Measurements from ENCODE around the gene IL10.
A peak's percentile ranks its signal among the peaks of the same experiment; 100 is the strongest.

The IL10 gene

GRCh38 chr1:206772243-206772937 is at the start of gene IL10:
TSS of gene IL10 (minus strand) at chr1:206772494. CDS start at chr1:206772435, 59 bp downstream.
- no peak for DNase-seq

DNA sequence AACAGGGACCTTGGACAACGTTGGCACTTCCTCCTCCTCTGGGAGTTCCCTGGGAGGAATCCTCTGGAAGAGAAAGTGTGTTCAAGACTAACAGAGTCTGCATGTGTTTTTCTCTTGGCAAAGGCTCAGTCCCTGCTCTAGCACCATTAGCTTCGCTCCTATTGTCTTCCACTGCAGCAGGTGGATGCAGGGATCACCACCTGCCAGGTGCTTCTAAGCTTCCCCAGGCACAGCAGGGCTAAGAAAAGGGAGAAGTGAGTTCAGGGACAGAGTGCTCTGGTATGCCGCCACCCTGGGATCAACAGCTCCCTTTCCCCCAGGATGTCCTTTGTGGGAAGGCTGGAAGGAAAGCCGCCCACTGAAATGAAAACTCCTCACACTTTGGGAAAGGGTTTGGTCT is 49.2 kb upstream of the IL10 start:
- DNase-seq, result no peak

DNA sequence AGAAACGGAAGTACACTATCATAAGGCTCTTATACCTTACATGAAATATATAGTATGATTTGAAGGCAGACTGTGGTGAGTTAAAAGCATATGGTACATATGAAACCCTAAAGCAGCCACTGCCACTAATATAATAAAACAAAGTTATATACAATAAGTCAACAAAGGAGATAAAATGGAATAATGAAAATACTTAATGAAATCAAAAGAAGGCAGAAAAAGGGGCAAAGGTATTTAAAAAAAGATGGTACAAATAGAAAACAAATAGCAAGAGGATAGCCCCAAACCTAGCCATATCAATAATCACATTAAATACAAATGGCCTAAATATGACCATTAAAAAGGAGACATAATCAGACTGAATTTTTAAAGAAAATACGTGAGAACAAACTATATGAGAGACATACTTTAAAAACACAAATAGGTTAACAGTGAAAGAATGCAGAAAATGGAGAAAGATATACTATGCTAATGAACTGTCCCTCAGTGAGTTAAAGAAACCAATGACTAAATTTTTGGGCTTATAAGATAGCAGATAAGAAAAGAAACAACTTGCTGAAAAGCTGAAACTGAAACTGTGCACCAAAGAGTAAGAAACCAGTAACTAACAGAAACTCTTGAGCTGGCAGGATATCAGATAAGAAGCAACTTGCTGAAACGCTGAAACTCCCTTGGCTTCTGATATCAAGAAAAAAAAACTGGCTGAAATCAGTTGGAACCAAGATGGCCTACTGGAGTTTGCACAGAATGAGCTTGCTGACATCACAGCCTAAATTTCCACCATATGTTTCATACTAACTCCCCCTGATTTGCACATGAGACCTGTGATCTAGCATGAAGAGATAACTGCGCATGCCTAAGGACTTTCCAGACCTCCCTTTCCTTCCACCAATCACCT is 44.3 kb upstream of the IL10 start:
- DNase-seq, result no peak

DNA sequence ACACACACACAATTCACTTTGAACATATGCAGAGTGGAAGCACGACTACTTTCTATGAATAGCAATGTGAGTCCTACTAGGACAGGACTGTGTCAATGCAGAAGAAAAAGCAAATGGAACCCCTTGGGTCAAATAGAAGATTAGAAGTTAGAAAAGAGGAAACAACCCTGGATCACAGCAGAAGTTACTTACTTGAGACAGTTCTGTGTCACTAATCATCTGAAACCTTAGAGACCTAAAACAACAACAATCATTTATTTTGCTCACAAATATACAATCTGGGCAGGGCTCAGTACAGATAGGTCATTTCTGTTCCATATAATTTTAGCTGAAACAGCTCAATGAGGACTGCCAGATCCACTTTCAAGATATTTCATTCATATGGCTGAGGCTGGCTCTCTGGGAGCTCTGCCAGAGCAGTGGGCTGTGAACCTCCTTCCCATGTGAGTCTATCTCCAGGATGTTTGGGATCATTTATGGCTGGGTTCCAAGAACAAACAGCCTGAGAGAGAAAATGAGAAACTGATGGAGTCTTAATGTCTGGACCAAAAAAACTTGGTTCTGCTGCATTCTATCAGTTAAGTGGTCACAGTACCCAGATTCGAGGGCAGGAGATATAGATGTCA is 42.5 kb upstream of the IL10 start:
- no peak for DNase-seq

DNA sequence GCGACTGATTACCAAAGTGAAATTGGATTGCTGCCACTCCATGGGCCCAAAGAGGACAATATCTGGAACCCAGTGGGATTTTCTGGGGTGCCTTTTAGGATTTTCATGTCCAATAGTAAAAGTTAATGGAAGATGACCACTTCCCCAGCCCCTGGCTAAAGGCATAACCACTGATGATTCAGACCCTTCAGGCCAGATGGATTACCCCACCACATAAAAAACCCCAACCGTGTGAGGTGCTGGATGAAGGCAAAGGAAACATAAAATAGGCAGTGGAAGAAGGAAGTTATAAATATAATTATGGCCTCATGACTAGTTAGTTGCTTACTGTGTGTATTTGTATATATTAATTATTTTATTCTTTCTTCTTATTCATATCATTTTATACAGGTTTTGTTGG is 40.2 kb upstream of the IL10 start:
- DNase-seq, result no peak

DNA sequence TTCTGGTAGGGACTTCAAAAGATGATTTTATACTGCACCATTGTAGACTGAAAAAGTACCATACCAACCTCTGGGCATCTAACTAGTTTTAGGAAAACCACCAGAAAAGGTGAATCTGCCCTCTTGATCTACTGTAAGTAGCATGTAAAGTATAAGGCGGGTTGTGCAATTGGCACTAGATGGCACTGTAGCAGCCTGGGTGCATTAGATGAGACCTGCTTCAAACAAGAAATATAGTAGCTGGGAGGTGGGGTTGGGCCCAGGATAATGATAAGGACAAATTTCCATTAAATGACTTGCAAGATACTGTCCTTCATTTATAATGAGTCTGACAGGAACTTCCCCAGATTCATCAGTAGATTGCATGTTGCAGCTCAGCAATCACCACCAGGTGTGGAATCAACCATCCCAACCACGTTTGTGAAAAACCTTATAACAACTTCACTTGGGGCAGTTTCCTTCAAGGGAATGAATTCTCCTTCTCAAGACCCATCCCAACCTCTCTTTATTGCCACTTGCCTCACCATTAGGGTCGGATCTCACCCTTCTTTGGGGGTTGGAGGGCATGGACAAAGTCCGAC is 37.3 kb upstream of the IL10 start:
- peak; percentile 19 for DNase-seq

DNA sequence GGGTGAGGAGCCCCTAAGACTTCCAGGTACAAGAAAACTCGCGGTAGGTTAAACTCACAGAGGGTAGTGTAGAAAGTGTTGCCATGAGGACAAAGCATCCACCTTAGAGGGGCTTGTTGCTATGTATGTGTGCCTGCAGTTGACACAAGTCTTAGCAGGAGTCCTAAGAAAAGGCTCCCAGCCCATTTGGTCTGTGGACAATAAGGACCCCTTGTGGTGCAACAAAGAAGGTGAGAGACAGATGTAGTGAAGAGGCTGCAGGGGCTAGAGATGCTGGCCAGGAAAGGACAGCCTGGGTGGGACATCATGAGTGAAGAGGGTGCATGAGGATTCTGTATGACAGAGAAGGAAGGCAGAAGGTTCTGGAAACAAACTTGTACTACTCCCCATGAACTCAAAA is 36.3 kb upstream of the IL10 start:
- no peak for DNase-seq

DNA sequence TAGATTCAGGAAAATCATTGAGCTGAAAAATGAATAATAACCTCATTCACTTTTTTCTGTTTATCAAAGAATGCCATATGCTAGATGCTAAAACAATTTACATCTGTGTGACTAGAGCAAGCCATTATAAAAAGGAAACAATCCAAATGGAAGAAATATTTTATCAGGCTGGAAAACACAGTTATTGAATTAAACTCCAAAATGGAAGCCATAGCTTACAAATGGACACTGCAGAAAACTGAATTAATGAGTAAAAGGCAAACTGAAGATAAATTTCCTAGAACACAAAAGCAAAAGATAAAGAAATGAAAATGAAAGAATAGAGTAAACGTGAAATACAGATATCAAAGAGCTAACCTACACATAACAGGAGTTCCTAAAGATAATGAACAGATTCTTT is 33.1 kb upstream of the IL10 start:
- DNase-seq, result no peak

- no peak for DNase-seq
Measured at GRCh38 chr1:206804156-206804737, 32.0 kb upstream of the IL10 start.

- DNase-seq, result no peak
Measured at GRCh38 chr1:206803221-206803730, 31.0 kb upstream of the IL10 start.

DNA sequence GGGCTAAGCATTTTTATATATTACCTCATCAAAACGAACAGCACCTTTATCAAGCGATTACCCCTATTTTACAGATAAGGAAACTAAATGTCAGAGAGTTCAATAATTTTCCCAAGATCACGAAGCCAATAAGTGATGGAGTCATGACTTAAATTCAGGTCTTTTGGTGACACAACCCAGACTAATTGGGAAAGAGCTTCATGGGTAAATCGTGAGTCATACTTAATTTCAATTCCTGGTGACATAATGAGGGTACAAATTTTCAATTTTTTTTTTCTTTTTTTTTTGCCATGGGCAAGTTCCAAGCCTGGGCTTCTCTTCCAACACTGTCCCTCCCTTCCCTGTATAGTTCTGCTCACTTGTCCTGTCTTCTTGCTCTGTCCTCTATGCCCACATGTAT is 30.1 kb upstream of the IL10 start:
- no peak for DNase-seq

DNA sequence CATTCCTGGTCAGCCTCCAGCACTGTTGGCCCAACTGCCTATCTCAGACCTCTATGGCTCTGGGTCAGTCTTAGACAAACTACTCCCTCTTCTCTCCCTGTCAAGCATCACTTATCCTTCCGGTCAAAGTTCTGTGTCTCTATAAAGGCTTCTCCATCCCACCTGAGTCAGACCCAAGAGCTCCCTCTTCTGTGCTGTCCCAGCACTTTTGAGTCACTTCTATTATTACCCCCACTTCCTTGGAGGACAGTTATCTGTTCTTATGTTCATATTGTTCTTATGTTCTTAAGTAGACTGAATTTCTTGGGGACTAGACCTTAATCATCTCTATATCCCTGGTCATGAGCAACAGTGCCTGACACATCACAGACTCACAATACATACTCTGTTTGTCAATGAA is 29.2 kb upstream of the IL10 start:
- no peak for DNase-seq

DNA sequence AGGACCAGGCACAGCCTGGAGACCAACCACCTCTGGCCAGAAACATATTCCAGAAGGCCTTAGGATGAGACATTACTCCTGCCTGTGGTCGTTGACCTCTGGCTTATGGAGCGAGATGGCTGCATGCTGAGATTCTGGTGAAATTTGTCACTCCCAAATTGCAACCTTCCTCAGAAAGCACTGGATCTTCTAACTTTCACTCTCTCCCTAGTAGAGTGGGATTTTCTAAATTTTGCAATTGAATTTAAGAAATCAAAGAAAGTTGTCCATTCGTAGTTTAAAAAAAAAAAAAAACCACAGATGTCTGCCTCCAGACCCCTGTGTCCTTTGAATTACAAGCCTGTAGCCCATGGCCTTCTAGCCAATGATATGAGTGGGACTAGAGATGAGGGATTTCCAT is 28.6 kb upstream of the IL10 start:
- no peak for DNase-seq

DNA sequence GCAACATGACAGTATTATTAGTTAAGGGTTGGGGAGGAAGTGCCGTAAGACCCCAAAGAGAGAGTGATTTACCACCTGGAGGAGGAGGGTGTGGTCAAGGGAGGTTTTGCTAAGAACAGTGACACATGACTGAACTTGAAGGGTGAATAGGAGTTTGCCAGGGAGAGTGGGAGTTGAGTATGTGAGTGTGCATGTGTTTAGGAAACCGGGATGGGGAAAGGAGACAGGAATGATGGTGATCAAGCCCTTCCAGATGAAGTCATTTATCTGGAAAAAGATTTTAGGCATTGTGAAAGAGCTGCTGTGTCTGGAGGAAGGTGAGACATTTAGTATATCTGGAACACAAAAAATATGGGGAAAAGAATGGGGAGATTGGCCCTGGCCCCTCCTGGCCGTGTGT is 28.1 kb upstream of the IL10 start:
- no peak for DNase-seq

- no peak for DNase-seq
Measured at GRCh38 chr1:206799311-206799710, 27.0 kb upstream of the IL10 start.

- no peak for DNase-seq
Measured at GRCh38 chr1:206798384-206798996, 26.2 kb upstream of the IL10 start.

DNA sequence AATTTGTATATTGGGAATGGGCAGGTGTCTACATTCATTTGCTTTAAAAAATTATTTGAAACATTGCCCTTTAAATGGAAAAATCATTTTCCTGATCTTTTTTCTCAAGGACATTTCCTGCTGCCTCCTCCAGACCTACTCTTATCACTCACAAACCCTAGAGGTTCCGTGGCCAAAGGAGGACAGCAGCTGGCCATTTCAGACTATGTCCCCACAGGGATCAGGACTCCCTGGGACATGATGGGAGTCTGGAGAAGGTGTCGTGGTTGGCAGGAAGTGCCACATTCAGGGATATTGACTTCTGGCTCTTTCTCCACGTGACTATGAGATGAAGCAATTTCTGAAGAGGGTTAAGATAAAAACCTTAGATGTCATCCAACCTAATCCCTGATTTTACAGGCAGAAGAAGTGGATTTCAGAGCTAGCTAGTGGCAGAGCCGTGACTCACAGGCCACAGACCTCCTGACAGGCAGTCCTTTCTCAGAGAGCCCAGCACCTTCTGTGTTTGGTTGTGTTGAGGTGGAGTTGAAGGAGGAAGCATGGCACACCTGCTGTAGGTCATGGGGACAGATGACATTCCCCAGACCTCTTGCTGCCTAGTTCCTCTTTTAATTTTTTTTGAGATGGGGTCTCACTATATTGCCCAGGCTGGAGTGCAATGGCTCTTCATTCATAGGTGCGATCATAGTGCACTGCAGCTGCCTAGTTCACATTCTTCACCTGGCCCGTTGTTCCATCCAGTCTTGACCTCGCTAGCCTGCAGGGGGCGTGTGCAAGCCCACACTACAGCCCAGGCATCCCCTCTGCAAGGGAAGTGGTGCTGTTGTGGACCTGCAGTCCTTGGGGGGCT is 25.5 kb upstream of the IL10 start:
- no peak for DNase-seq

GRCh38 chr1:206796981-206797402 is 24.7 kb upstream of the IL10 start:
- DNase-seq, result no peak

DNA sequence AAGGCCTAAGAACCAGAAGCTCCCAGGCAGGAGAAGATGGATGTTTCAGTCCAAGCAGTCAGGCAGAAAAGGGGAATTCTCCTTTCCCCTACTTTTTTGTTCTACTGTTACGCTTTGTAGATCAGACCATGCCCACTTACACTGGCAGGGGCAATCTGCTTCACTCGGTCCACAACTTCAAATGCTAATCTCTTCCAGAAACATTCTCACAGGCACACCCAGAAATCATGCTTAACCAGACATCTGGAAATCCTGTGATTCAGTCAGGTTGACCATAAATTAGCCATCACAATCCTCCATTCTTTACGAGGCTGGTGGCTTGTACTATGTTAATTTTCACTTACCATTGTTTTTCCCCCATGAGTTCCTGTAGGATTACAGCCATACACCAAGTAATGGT is 23.8 kb upstream of the IL10 start:
- no peak for DNase-seq

DNA sequence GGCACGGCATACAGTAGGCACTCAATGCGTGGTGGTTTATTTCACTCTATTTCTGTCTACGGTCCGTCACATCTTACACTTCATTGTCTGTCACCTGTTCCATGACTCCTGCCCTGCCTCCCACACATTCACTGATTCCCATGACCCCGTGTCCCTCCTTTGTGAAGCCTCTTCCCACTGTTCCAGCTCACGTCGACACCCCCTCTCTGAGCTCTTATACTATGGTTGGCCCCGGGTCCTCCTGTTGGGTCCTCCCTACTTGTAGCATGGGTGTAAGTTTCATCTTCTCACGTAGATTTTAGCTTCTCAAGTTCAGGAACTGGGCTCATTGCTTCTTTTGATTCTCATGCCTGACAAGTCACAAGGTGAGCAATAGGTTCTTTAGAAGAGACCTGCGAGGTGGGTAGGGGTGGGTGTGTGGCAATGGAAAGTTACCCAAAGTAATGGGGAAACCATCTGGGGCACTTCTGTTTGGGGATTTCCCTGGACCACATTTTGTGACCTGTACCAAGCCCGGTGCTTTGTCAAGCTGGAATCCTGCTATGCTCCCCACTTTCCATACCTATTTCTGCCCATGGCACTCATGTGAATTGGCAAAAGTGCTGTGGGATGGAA is 22.1 kb upstream of the IL10 start:
- DNase-seq, result no peak

DNA sequence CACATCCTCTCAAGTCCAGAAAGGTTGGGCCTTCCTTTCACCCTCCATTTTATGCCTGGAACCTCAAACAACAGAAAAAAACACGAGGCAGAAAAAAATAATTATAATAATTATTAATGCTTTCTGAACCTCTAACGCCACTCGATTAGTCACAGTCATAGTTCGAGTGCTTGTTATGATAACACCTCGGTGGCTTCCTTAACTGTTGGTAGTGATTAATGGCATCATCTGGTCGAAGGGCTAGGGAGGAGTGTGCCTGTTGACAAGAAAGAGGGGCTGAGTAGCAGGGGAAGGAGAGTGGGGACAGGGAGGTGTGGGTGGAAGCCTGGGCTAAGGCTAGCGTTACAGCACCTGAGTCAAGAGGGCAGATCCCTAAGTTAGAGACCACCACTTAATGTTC is 21.3 kb upstream of the IL10 start:
- no peak for DNase-seq
